Vagina (tissue), 2 donors: ENCODE results near the gene SYT5. TPM values are rescaled to one million over a fixed set of nuclear protein-coding genes. Genes with fewer than 3 reads are reported as not detected.

Source experiments
- DNase-seq, 2 donors: peaks; one replicate each; pipeline ENCODE4 v3.0.0-alpha.2; 2017; ENCODE audit errors: extremely low spot score in 2 of 2
- H3K27ac ChIP-seq: fragments of 200-600 bp; sonication (generic); one replicate; pipeline ENCODE4 v1.5.1; 2019
- H3K27me3 ChIP-seq: fragments of 200-600 bp; sonication (generic); one replicate; pipeline ENCODE4 v1.5.1; 2019
- H3K36me3 ChIP-seq, 2 donors: fragments of 200-600 bp; sonication (generic); one replicate each; pipeline ENCODE4 v1.5.1; 2017 to 2019
- H3K4me1 ChIP-seq: fragments of 200-600 bp; sonication (generic); one replicate; pipeline ENCODE4 v1.5.1; 2019
- H3K4me3 ChIP-seq, 2 donors: fragments of 200-600 bp; sonication (generic); 1 replicate in 1 of 2; 2 replicates in 1 of 2; pipeline ENCODE4 v1.5.1; 2016 to 2019
- H3K9me3 ChIP-seq: fragments of 200-600 bp; sonication (generic); one replicate; pipeline ENCODE4 v1.5.1; 2019
- POLR2A ChIP-seq, 2 donors: fragments of 450-650 bp; IDR thresholded peaks; one replicate each; pipeline ENCODE4 v1.6.1; 2017; ENCODE audit warnings: antibody characterized with exemption in 2 of 2, mild to moderate bottlenecking in 2 of 2, moderate library complexity in 2 of 2
- POLR2AphosphoS5 ChIP-seq, 2 donors: sonication (generic); formaldehyde crosslinking; IDR thresholded peaks; one replicate each; pipeline ENCODE4 v1.9.0; 2017; ENCODE audit warnings: antibody characterized with exemption in 2 of 2, mild to moderate bottlenecking in 2 of 2, low read depth in 1 of 2; ENCODE audit not compliant: insufficient read depth in 1 of 2
- intact Hi-C: fragments of 100-400 bp; cut with DNase I; formaldehyde crosslinking; loops from one replicate; pipeline ENCODE4 v1.15.1; 2023
- microRNA-seq: library from miRNA; unstranded; fragments of <30 nt; microRNA quantifications from one replicate; pipeline ENCODE4, GENCODE V29; 2017; ENCODE audit warnings: borderline number of aligned reads, borderline replicate concordance
- small RNA-seq: library from RNA; depleted of rRNA; stranded (forward); fragments of <200 nt; gene quantifications from one replicate; pipeline ENCODE3, GENCODE V24; 2016
- total RNA-seq: library from RNA; depleted of rRNA; stranded (reverse); fragments of >200 nt; gene quantifications from one replicate; pipeline ENCODE4 v1.2.3, GENCODE V29; 2016
- TF ChIP-seq, protein P1 (sequence below), 3 experiments: fragments of 450-650 bp in 2 of 3; fragments of 200-600 bp in 1 of 3; sonication (generic) in 1 of 3; IDR thresholded peaks; one replicate each; pipeline ENCODE4 v1.5.1; 2017 to 2019; ENCODE audit warnings: antibody characterized with exemption in 3 of 3, mild to moderate bottlenecking in 2 of 3, moderate library complexity in 2 of 3

Gene SYT5
- total RNA-seq, 1 donor from 2014 or later: not detected

DNA sequence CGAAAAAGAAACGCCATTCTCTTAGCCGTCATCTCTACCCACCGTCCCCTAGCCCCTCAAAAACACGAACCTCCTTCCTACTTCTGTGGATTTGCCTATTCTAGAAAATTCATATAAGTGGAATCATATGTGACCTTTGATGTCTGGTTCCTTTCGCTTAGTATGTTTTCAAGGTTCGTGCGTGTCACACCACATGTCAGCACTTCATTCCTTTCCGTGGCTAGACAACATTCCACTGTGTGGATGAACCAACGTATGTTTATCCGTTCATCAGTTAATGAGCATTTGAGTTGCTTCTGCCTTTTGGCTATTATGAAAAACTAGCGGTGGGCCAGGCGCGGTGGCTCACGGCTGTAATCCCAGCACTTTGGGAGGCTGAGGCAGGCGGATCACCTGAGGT is 48.7 kb downstream of the SYT5 start:
- Histone ChIP-seq H3K9me3 (no peaks in the 10 kb centered on the region), H3K27me3 (no peaks in the 10 kb centered on the region), H3K4me1 (no peaks in the 10 kb centered on the region), H3K4me3 (no peak overlapping the region), H3K36me3 (no peaks in the 10 kb centered on the region), H3K27ac (no peak overlapping the region)
- intact Hi-C loops: no loop called here
- TF ChIP-seq POLR2AphosphoS5 (IDR thresholded peaks at IDR 0.05; ENCODE audit: insufficient read depth in 1 of 2, low read depth in 1 of 2): no peak
- TF ChIP-seq, protein P1, sequence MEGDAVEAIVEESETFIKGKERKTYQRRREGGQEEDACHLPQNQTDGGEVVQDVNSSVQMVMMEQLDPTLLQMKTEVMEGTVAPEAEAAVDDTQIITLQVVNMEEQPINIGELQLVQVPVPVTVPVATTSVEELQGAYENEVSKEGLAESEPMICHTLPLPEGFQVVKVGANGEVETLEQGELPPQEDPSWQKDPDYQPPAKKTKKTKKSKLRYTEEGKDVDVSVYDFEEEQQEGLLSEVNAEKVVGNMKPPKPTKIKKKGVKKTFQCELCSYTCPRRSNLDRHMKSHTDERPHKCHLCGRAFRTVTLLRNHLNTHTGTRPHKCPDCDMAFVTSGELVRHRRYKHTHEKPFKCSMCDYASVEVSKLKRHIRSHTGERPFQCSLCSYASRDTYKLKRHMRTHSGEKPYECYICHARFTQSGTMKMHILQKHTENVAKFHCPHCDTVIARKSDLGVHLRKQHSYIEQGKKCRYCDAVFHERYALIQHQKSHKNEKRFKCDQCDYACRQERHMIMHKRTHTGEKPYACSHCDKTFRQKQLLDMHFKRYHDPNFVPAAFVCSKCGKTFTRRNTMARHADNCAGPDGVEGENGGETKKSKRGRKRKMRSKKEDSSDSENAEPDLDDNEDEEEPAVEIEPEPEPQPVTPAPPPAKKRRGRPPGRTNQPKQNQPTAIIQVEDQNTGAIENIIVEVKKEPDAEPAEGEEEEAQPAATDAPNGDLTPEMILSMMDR (IDR thresholded peaks at IDR 0.05): no peak
- no peak for TF ChIP-seq POLR2A (IDR thresholded peaks at IDR 0.05)
- no peak for DNase-seq

Small RNAs within 50 kb of the gene (microRNA-seq; reads per million reads assigned to microRNA genes)
- not detected for gene MIR7975

Small RNAs within 50 kb of the gene (small RNA-seq; reads per million reads assigned to genes)
- gene MIR7975: not detected
- not detected for gene RF01210

Other genes with a start within 250 kb of the SYT5 start
- gene NLRP7, start 232.8 kb downstream of the SYT5 start, total RNA-seq: not detected
- gene NLRP2, start 213.9 kb downstream of the SYT5 start, total RNA-seq: 2.7 TPM
- gene GP6, start 142.0 kb downstream of the SYT5 start, total RNA-seq: 0.49 TPM
- 37.3 TPM for gene RDH13, start 117.1 kb downstream of the SYT5 start, total RNA-seq
- 180 TPM for gene EPS8L1, start 104.4 kb downstream of the SYT5 start, total RNA-seq
- 108 TPM for gene PPP1R12C, start 62.7 kb downstream of the SYT5 start, total RNA-seq
- gene TNNT1, start 31.1 kb downstream of the SYT5 start, total RNA-seq: 9.1 TPM
- not detected for gene TNNI3, start 22.6 kb downstream of the SYT5 start, total RNA-seq
- gene DNAAF3, start 13.7 kb downstream of the SYT5 start, total RNA-seq: 5.6 TPM
- 4.4 TPM for gene PTPRH, start 29.2 kb upstream of the SYT5 start, total RNA-seq
- 2.9 TPM for gene TMEM86B, start 48.5 kb upstream of the SYT5 start, total RNA-seq
- gene PPP6R1, start 78.7 kb upstream of the SYT5 start, total RNA-seq: 30.4 TPM
- 29.5 TPM for gene HSPBP1, start 99.8 kb upstream of the SYT5 start, total RNA-seq
- gene BRSK1, start 103.7 kb upstream of the SYT5 start, total RNA-seq: 10.1 TPM
- not detected for gene TMEM150B, start 145.1 kb upstream of the SYT5 start, total RNA-seq
- 19.2 TPM for gene KMT5C, start 159.6 kb upstream of the SYT5 start, total RNA-seq
- gene COX6B2, start 174.4 kb upstream of the SYT5 start, total RNA-seq: 5.2 TPM
- gene GARIN5B, start 183.0 kb upstream of the SYT5 start, total RNA-seq: not detected
- not detected for gene IL11, start 190.2 kb upstream of the SYT5 start, total RNA-seq
- gene TMEM190, start 196.5 kb upstream of the SYT5 start, total RNA-seq: not detected
- gene TMEM238, start 204.0 kb upstream of the SYT5 start, total RNA-seq: 5.9 TPM
- 1,166 TPM for gene RPL28, start 205.6 kb upstream of the SYT5 start, total RNA-seq
- 22.3 TPM for gene UBE2S, start 227.5 kb upstream of the SYT5 start, total RNA-seq